GM21360 (cell line): ENCODE measurements around the gene ERCC4.
A peak's percentile ranks its signal among the peaks of the same experiment; 100 is the strongest.
"Not testable (repeated sequence)": the region's sequence is repeated elsewhere in the genome, so short reads cannot be mapped to it uniquely, and the experiment has no call there.

Experiments used
- ATAC-seq: cut with Tn5 transposase; IDR thresholded peaks from one replicate; pipeline ENCODE4 v1.9.1; 2021; ENCODE audit warnings: mild to moderate bottlenecking, moderate library complexity; ENCODE audit not compliant: unreplicated experiment

ERCC4 gene

GRCh38 chr16:13919683-13920509 lies at the start of gene ERCC4:
Gene ERCC4 (plus strand): TSS chr16:13920154. CDS start chr16:13920166, 12 bp downstream.
- peak; percentile 98 for ATAC-seq

- no peak for ATAC-seq
Measured at GRCh38 chr16:13873835-13874438, 46.0 kb upstream of the ERCC4 start.

GRCh38 chr16:13875614-13876284 lies 44.2 kb upstream of the ERCC4 start:
- ATAC-seq: no peak

- no peak for ATAC-seq
Measured at GRCh38 chr16:13883276-13883675, 36.7 kb upstream of the ERCC4 start.

- ATAC-seq: no peak
Measured at GRCh38 chr16:13883881-13884280, 36.1 kb upstream of the ERCC4 start.

- ATAC-seq: no peak
Measured at GRCh38 chr16:13885700-13886099, 34.3 kb upstream of the ERCC4 start.

GRCh38 chr16:13886608-13887007 lies 33.3 kb upstream of the ERCC4 start:
- no peak for ATAC-seq

GRCh38 chr16:13889323-13889722 lies 30.6 kb upstream of the ERCC4 start:
- not testable (repeated sequence) for ATAC-seq

- ATAC-seq: no peak
Measured at GRCh38 chr16:13892301-13892700, 27.7 kb upstream of the ERCC4 start.

- ATAC-seq: no peak
Measured at GRCh38 chr16:13895516-13895915, 24.4 kb upstream of the ERCC4 start.

GRCh38 chr16:13896543-13897182 lies 23.3 kb upstream of the ERCC4 start:
- no peak for ATAC-seq

GRCh38 chr16:13897806-13898205 lies 22.1 kb upstream of the ERCC4 start:
- no peak for ATAC-seq

- ATAC-seq: no peak
Measured at GRCh38 chr16:13898233-13898632, 21.7 kb upstream of the ERCC4 start.

- ATAC-seq: no peak
Measured at GRCh38 chr16:13902052-13902451, 17.9 kb upstream of the ERCC4 start.

- ATAC-seq: no peak
Measured at GRCh38 chr16:13902677-13903076, 17.3 kb upstream of the ERCC4 start.

GRCh38 chr16:13904179-13904691 lies 15.7 kb upstream of the ERCC4 start:
- ATAC-seq: no peak

- ATAC-seq: not testable (repeated sequence)
Measured at GRCh38 chr16:13904822-13905221, 15.1 kb upstream of the ERCC4 start.

- ATAC-seq: no peak
Measured at GRCh38 chr16:13906168-13907089, 13.5 kb upstream of the ERCC4 start.

GRCh38 chr16:13907431-13907830 lies 12.5 kb upstream of the ERCC4 start:
- no peak for ATAC-seq

- ATAC-seq: no peak
Measured at GRCh38 chr16:13909069-13909468, 10.9 kb upstream of the ERCC4 start.
